Measurements from ENCODE around the gene FLT3.

GRCh38 chr13:28041031-28041461 lies 59.3 kb downstream of the FLT3 start:
- TF ChIP-seq POLR2A (IDR thresholded peaks at IDR 0.05) (no peak), CTCF (IDR thresholded peaks at IDR 0.05) (no peak)
